ENCODE data around the gene KRTAP5-7.

- TF ChIP-seq CTCF (IDR thresholded peaks at IDR 0.05) (no peak), POLR2A (IDR thresholded peaks at IDR 0.05) (no peak)
Observed at GRCh38 chr11:71518506-71519471, 8.3 kb upstream of the KRTAP5-7 start.

All from transverse colon (tissue), 3 donors.